Gastrocnemius medialis (tissue), 4 donors: ENCODE measurements around the gene STRN3. TPM values are rescaled to one million over a fixed set of nuclear protein-coding genes. Genes with fewer than 3 reads are reported as not detected.
A peak's percentile ranks its signal among the peaks of the same experiment; 100 is the strongest.

Experiments
- ATAC-seq, 2 donors: fragments of 150-250 bp; one replicate each; pipeline ENCODE4 v1.9.1; 2016
- DNase-seq, 2 donors: peaks; one replicate each; pipeline ENCODE4 v3.0.0-alpha.2; 2019
- H3K27ac ChIP-seq, 4 donors: fragments of 200-600 bp; sonication (generic); 1 replicate in 1 of 4; 2 replicates in 3 of 4; pipeline ENCODE4 v1.5.1; 2016 to 2018; ENCODE audit warnings: mild to moderate bottlenecking in 2 of 4, moderate library complexity in 1 of 4
- H3K27me3 ChIP-seq, 3 donors: fragments of 200-600 bp; sonication (generic) in 2 of 3; 1 replicate in 1 of 3; 2 replicates in 2 of 3; pipeline versions ENCODE4 v1.5.1 to v1.6.0; 2016 to 2019; ENCODE audit warnings: mild to moderate bottlenecking in 1 of 3, moderate library complexity in 1 of 3
- H3K36me3 ChIP-seq, 2 donors: fragments of 200-600 bp; sonication (generic) in 1 of 2; one replicate each; pipeline ENCODE4 v1.5.1; 2017 to 2018
- H3K4me1 ChIP-seq, 2 donors: fragments of 200-600 bp; sonication (generic) in 1 of 2; one replicate each; pipeline ENCODE4 v1.5.1; 2016 to 2017; ENCODE audit warnings: mild to moderate bottlenecking in 2 of 2
- H3K4me3 ChIP-seq, 4 donors: fragments of 200-600 bp; sonication (generic) in 3 of 4; 1 replicate in 1 of 4; 2 replicates in 3 of 4; pipeline ENCODE4 v1.5.1; 2016 to 2019; ENCODE audit warnings: mild to moderate bottlenecking in 2 of 4
- H3K9me3 ChIP-seq, 3 donors: fragments of 200-600 bp; sonication (generic) in 2 of 3; 1 replicate in 1 of 3; 2 replicates in 2 of 3; pipeline ENCODE4 v1.5.1; 2016 to 2019
- CTCF ChIP-seq, 5 experiments: fragments of 450-650 bp in 3 of 5; fragments of 200-600 bp in 2 of 5; sonication (generic) in 2 of 5; IDR thresholded peaks in 4 of 5; conservative IDR thresholded peaks in 1 of 5; 1 replicate in 4 of 5; 2 replicates in 1 of 5; pipeline ENCODE4 v1.5.1; 2016 to 2019; ENCODE audit warnings: antibody characterized with exemption in 5 of 5, mild to moderate bottlenecking in 3 of 5, moderate library complexity in 3 of 5
- POLR2A ChIP-seq, 2 donors: fragments of 450-650 bp; IDR thresholded peaks; one replicate each; pipeline ENCODE4 v1.6.1; 2017; ENCODE audit warnings: antibody characterized with exemption in 2 of 2, mild to moderate bottlenecking in 2 of 2, moderate library complexity in 2 of 2
- in situ Hi-C, 4 donors: fragments of 200-750 bp; cut with MboI; loops; one replicate each; pipeline versions ENCODE4 v1.15.0 to v1.8.0; 2017; ENCODE audit warnings: low sequenced_read_pairs in 4 of 4
- intact Hi-C: fragments of 100-400 bp; cut with DNase I; formaldehyde crosslinking; loops from one replicate; pipeline ENCODE4 v1.15.1; 2023; ENCODE audit warnings: low total_unique reads
- total RNA-seq, 4 donors: library from RNA; depleted of rRNA; stranded (reverse); fragments of >200 nt; gene quantifications; one replicate each; pipeline versions ENCODE4 v1.1.0 to v1.2.3, GENCODE V29; 2016

STRN3 gene
- total RNA-seq, 4 donors from 2014 or later = 57.7 to 98.7 (median 77.9) TPM

- H3K4me1 ChIP-seq = peaks cover 34 to 35% of the 10 kb centered on the region in 2 donors
- no peak for ATAC-seq
- no peak overlapping the region for H3K27ac ChIP-seq
- H3K27me3 ChIP-seq = no peaks in the 10 kb centered on the region
- no peaks in the 10 kb centered on the region for H3K36me3 ChIP-seq
- in situ Hi-C loops = loop anchor here in 2 of 4 donors (25.0 kb wide), 1 partner anchor 363 kb away; no protein-coding TSS in a partner anchor
- DNase-seq = no peak
- intact Hi-C loops = no loop called here
- TF ChIP-seq POLR2A (IDR thresholded peaks at IDR 0.05) = no peak
- no peak for TF ChIP-seq CTCF (IDR thresholded peaks at IDR 0.05 in 4 of 5, conservative IDR thresholded peaks at IDR 0.05 in 1 of 5)
- no peak overlapping the region for H3K4me3 ChIP-seq
- H3K9me3 ChIP-seq = peaks cover 0 to 5% (median 0%) of the 10 kb centered on the region in 3 donors
Observed at GRCh38 chr14:30999038-30999773, 27.0 kb downstream of the STRN3 start.

GRCh38 chr14:30998100-30998706 is 28.0 kb downstream of the STRN3 start:
- Histone ChIP-seq H3K27ac (no peak overlapping the region), H3K4me3 (no peak overlapping the region), H3K36me3 (no peaks in the 10 kb centered on the region), H3K9me3 (peaks cover 0 to 5% (median 0%) of the 10 kb centered on the region in 3 donors), H3K4me1 (peaks cover 41 to 42% of the 10 kb centered on the region in 2 donors), H3K27me3 (no peaks in the 10 kb centered on the region)
- intact Hi-C loops (no loop called here), in situ Hi-C loops (loop anchor here in 2 of 4 donors (25.0 kb wide), 1 partner anchor 364 kb away; no protein-coding TSS in a partner anchor)
- DNase-seq (no peak), ATAC-seq (no peak)
- TF ChIP-seq POLR2A (IDR thresholded peaks at IDR 0.05) (no peak), CTCF (IDR thresholded peaks at IDR 0.05 in 4 of 5, conservative IDR thresholded peaks at IDR 0.05 in 1 of 5) (no peak)

GRCh38 chr14:30996892-30997659 is 29.1 kb downstream of the STRN3 start:
- intact Hi-C loops (no loop called here), in situ Hi-C loops (loop anchor here in 2 of 4 donors (25.0 kb wide), 1 partner anchor 365 kb away; no protein-coding TSS in a partner anchor)
- no peaks in the 10 kb centered on the region for H3K36me3 ChIP-seq
- H3K4me3 ChIP-seq = no peak overlapping the region
- H3K27ac ChIP-seq = peak overlapping the region in 2 of 4 donors; percentile 79 to 80
- ATAC-seq (no peak), DNase-seq (no peak)
- TF ChIP-seq CTCF (IDR thresholded peaks at IDR 0.05 in 4 of 5, conservative IDR thresholded peaks at IDR 0.05 in 1 of 5) = no peak
- no peak for TF ChIP-seq POLR2A (IDR thresholded peaks at IDR 0.05)
- H3K27me3 ChIP-seq = no peaks in the 10 kb centered on the region
- H3K9me3 ChIP-seq = peaks cover 0 to 5% (median 0%) of the 10 kb centered on the region in 3 donors
- peaks cover 42 to 45% of the 10 kb centered on the region in 2 donors for H3K4me1 ChIP-seq

- intact Hi-C loops = no loop called here
- no peak for DNase-seq
- Histone ChIP-seq H3K9me3 (peaks cover 0 to 5% (median 0%) of the 10 kb centered on the region in 3 donors), H3K27me3 (no peaks in the 10 kb centered on the region), H3K4me3 (peak overlapping the region in 1 of 4 donors; percentile 8), H3K27ac (peak overlapping the region; percentile 66 to 80 (median 79)), H3K4me1 (peaks cover 47 to 50% of the 10 kb centered on the region in 2 donors), H3K36me3 (no peaks in the 10 kb centered on the region)
- TF ChIP-seq POLR2A (IDR thresholded peaks at IDR 0.05) (no peak), CTCF (IDR thresholded peaks at IDR 0.05 in 4 of 5, conservative IDR thresholded peaks at IDR 0.05 in 1 of 5) (no peak)
- ATAC-seq = peak in 1 of 2 donors; percentile 73
- in situ Hi-C loops = loop anchor here in 2 of 4 donors (25.0 kb wide), 1 partner anchor 367 kb away; no protein-coding TSS in a partner anchor
Observed at GRCh38 chr14:30995689-30996088, 30.5 kb downstream of the STRN3 start.
